PC-9 (cell line): ENCODE data around the gene CCDC81. TPM values are rescaled to one million over a fixed set of nuclear protein-coding genes. Genes with fewer than 3 reads are reported as not detected.

Experiments used
- BruUV-seq: library from RNA; stranded (reverse); fragments of 400-500 nt; replicated peaks from 2 replicates; lab custom pipeline; 2021; lab: Mats Ljungman, UMichigan
- CTCF ChIA-PET: fragments of 300-600 bp; sonication (Branson Sonifier 250); formaldehyde crosslinking; loops from one replicate; lab custom pipeline; 2022; ENCODE audit warnings: antibody characterized with exemption; lab: Charles Lee
- POLR2A ChIA-PET: fragments of 300-600 bp; sonication (Branson Sonifier 250); formaldehyde crosslinking; loops from one replicate; lab custom pipeline; 2022; ENCODE audit warnings: antibody characterized with exemption; ENCODE audit not compliant: unreplicated experiment; lab: Charles Lee
- DNase-seq, 2 experiments: peaks; one replicate each; pipeline versions ENCODE4 v3.0.0 to v3.0.0-alpha.2; 2015 to 2022; ENCODE audit warnings: mixed read lengths in 1 of 2
- H2AFZ ChIP-seq: fragments of 200-600 bp; sonication (generic); 2 replicates; pipeline ENCODE4 v1.8.1; 2017; ENCODE audit warnings: antibody characterized with exemption
- H3F3A ChIP-seq: fragments of 200-600 bp; sonication (generic); 2 replicates; pipeline ENCODE4 v1.8.1; 2017; ENCODE audit warnings: antibody characterized with exemption, mild to moderate bottlenecking, low read depth; ENCODE audit not compliant: insufficient read depth
- H3K27ac ChIP-seq: fragments of 200-600 bp; sonication (generic); 2 replicates; pipeline ENCODE4 v1.6.1; 2016; ENCODE audit warnings: mixed run types
- H3K27me3 ChIP-seq: fragments of 200-600 bp; sonication (generic); 2 replicates; pipeline ENCODE4 v1.6.1; 2016; ENCODE audit warnings: low read depth, mixed run types; ENCODE audit not compliant: insufficient read depth
- H3K36me3 ChIP-seq: fragments of 200-600 bp; sonication (generic); 2 replicates; pipeline ENCODE4 v1.6.1; 2016; ENCODE audit warnings: low read depth, mixed run types
- H3K4me1 ChIP-seq: fragments of 200-600 bp; sonication (generic); replicated peaks from 2 replicates; pipeline ENCODE4 v1.6.1; 2016; ENCODE audit warnings: mixed run types; ENCODE audit not compliant: insufficient read depth
- H3K4me2 ChIP-seq: fragments of 200-600 bp; sonication (generic); 2 replicates; pipeline ENCODE4 v1.6.1; 2017; ENCODE audit warnings: mixed run types
- H3K4me3 ChIP-seq: fragments of 200-600 bp; sonication (generic); 2 replicates; pipeline ENCODE4 v1.6.1; 2016; ENCODE audit warnings: mixed run types
- H3K79me2 ChIP-seq: fragments of 200-600 bp; sonication (generic); 2 replicates; pipeline ENCODE4 v1.6.1; 2017; ENCODE audit warnings: low read depth, mixed run types
- H3K9me2 ChIP-seq: fragments of 200-600 bp; sonication (generic); 2 replicates; pipeline ENCODE4 v1.8.1; 2017; ENCODE audit warnings: mild to moderate bottlenecking; ENCODE audit not compliant: insufficient read depth
- H3K9me3 ChIP-seq: fragments of 200-600 bp; sonication (generic); 2 replicates; pipeline ENCODE4 v1.8.1; 2016; ENCODE audit warnings: low read depth; ENCODE audit not compliant: insufficient read depth
- H4K20me1 ChIP-seq: fragments of 200-600 bp; sonication (generic); 2 replicates; pipeline ENCODE4 v1.8.1; 2017; ENCODE audit not compliant: insufficient read depth
- EZH2 ChIP-seq: fragments of 200-600 bp; sonication (generic); IDR thresholded peaks from 2 replicates; pipeline ENCODE4 v1.8.0; 2017; ENCODE audit warnings: antibody characterized with exemption, low read depth
- intact Hi-C: fragments of 100-400 bp; cut with micrococcal nuclease; formaldehyde crosslinking; loops from one replicate; pipeline ENCODE4 v1.10.0; 2022; ENCODE audit not compliant: unreplicated experiment
- total RNA-seq: library from RNA; stranded (reverse); gene quantifications from 2 replicates; pipeline ENCODE4 v1.2.3, GENCODE V29; 2021
- TF ChIP-seq, protein P1 (sequence below): fragments of 200-600 bp; sonication (generic); conservative IDR thresholded peaks from 2 replicates; pipeline ENCODE4 v1.6.1; 2017; ENCODE audit warnings: mixed run types, antibody characterized with exemption, mild to moderate bottlenecking, moderate library complexity

Gene CCDC81
- total RNA-seq, 1 experiment from 2014 or later, result 0.65 TPM

GRCh38 chr11:86358720-86359119 lies 16.0 kb upstream of the CCDC81 start:
- CTCF ChIA-PET, result interaction anchor here (0.6 kb wide), 1 partner anchor 1975 kb away, joined by 8 read pairs; no protein-coding TSS in a partner anchor
- no peaks in the 10 kb centered on the region for H3K4me1 ChIP-seq
- peak in 1 of 2 experiments; percentile 42 for DNase-seq
- H3K4me3 ChIP-seq, result no peak overlapping the region
- no peaks in the 10 kb centered on the region for H3K79me2 ChIP-seq
- no peak overlapping the region for H2AFZ ChIP-seq
- H3K4me2 ChIP-seq, result no peak overlapping the region
- H3K27ac ChIP-seq, result no peak overlapping the region
- no peaks in the 10 kb centered on the region for H3F3A ChIP-seq
- no peaks in the 10 kb centered on the region for H4K20me1 ChIP-seq
- BruUV-seq, result no TSS peak
- H3K27me3 ChIP-seq, result no peaks in the 10 kb centered on the region
- POLR2A ChIA-PET, result no interaction called here
- no peaks in the 10 kb centered on the region for H3K36me3 ChIP-seq
- no peaks in the 10 kb centered on the region for H3K9me2 ChIP-seq
- H3K9me3 ChIP-seq, result peaks cover 4% of the 10 kb centered on the region; the same call in 1 of the 2 replicates
- intact Hi-C loops, result no loop called here
- no peak for TF ChIP-seq EZH2
- TF ChIP-seq, protein P1, sequence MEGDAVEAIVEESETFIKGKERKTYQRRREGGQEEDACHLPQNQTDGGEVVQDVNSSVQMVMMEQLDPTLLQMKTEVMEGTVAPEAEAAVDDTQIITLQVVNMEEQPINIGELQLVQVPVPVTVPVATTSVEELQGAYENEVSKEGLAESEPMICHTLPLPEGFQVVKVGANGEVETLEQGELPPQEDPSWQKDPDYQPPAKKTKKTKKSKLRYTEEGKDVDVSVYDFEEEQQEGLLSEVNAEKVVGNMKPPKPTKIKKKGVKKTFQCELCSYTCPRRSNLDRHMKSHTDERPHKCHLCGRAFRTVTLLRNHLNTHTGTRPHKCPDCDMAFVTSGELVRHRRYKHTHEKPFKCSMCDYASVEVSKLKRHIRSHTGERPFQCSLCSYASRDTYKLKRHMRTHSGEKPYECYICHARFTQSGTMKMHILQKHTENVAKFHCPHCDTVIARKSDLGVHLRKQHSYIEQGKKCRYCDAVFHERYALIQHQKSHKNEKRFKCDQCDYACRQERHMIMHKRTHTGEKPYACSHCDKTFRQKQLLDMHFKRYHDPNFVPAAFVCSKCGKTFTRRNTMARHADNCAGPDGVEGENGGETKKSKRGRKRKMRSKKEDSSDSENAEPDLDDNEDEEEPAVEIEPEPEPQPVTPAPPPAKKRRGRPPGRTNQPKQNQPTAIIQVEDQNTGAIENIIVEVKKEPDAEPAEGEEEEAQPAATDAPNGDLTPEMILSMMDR, result no peak

GRCh38 chr11:86360775-86361395 lies 13.8 kb upstream of the CCDC81 start:
- no peak for TF ChIP-seq EZH2
- TF ChIP-seq, protein P1, result peak; percentile 77
- intact Hi-C loops, result loop anchor here (1.0 to 10.0 kb wide), 5 partner anchors 96 to 934 kb away; no protein-coding TSS in a partner anchor

GRCh38 chr11:86363424-86363823 lies 11.3 kb upstream of the CCDC81 start:
- Histone ChIP-seq H3K27me3 (no peaks in the 10 kb centered on the region), H3F3A (no peaks in the 10 kb centered on the region), H3K9me2 (no peaks in the 10 kb centered on the region), H3K4me3 (no peak overlapping the region), H3K9me3 (peaks cover 4% of the 10 kb centered on the region; the same call in 1 of the 2 replicates), H4K20me1 (no peaks in the 10 kb centered on the region), H3K36me3 (no peaks in the 10 kb centered on the region), H3K4me1 (no peaks in the 10 kb centered on the region), H3K4me2 (no peak overlapping the region), H3K79me2 (no peaks in the 10 kb centered on the region), H2AFZ (no peak overlapping the region), H3K27ac (no peak overlapping the region)
- TF ChIP-seq EZH2, result no peak
- TF ChIP-seq, protein P1, result no peak
- POLR2A ChIA-PET, result no interaction called here
- intact Hi-C loops, result loop anchor here (5.0 to 10.0 kb wide), 3 partner anchors 94 to 931 kb away; no protein-coding TSS in a partner anchor
- no peak for DNase-seq
- no TSS peak for BruUV-seq
- CTCF ChIA-PET, result no interaction called here

More at GRCh38 chr11:86360775-86361395, 13.8 kb upstream of the CCDC81 start:
- H3K4me2 ChIP-seq, result no peak overlapping the region
- peaks cover 4% of the 10 kb centered on the region; the same call in 1 of the 2 replicates for H3K9me3 ChIP-seq
- H3K79me2 ChIP-seq, result no peaks in the 10 kb centered on the region
- H2AFZ ChIP-seq, result no peak overlapping the region
- no peaks in the 10 kb centered on the region for H3K27me3 ChIP-seq
- ChIA-PET CTCF (interaction anchor here (0.7 to 0.8 kb wide), 3 partner anchors 190 to 639 kb away, joined by 3 to 5 read pairs (median 4); no protein-coding TSS in a partner anchor), POLR2A (interaction anchor here (0.6 kb wide), 2 partner anchors 110 to 594 kb away, joined by 4 to 21 read pairs; partner anchors contain the start of gene FZD4)
- DNase-seq, result peak in 1 of 2 experiments; percentile 65
- H3K4me1 ChIP-seq, result no peaks in the 10 kb centered on the region
- H3K9me2 ChIP-seq, result no peaks in the 10 kb centered on the region
- no peaks in the 10 kb centered on the region for H3K36me3 ChIP-seq
- no TSS peak for BruUV-seq
- H3K27ac ChIP-seq, result no peak overlapping the region
- no peak overlapping the region for H3K4me3 ChIP-seq
- H4K20me1 ChIP-seq, result no peaks in the 10 kb centered on the region
- H3F3A ChIP-seq, result no peaks in the 10 kb centered on the region
